Osteocyte (in vitro differentiated cells): ENCODE results near the gene RAI14. TPM values are rescaled to one million over a fixed set of nuclear protein-coding genes. Genes with fewer than 3 reads are reported as not detected.
"Not testable (repeated sequence)": the region's sequence is repeated elsewhere in the genome, so short reads cannot be mapped to it uniquely, and the experiment has no call there.

ENCODE experiments used
- DNase-seq: peaks from one replicate; pipeline ENCODE4 v3.0.0; 2021; ENCODE audit warnings: mixed read lengths; ENCODE audit not compliant: unreplicated experiment; ENCODE audit errors: extremely low spot score
- H3K27ac Mint-ChIP-seq: one replicate; pipeline ENCODE4 v1.8.0; 2021; ENCODE audit warnings: mild to moderate bottlenecking, mixed read lengths; ENCODE audit not compliant: unreplicated experiment
- H3K27me3 Mint-ChIP-seq: one replicate; pipeline ENCODE4 v1.8.0; 2021; ENCODE audit warnings: mixed read lengths; ENCODE audit not compliant: unreplicated experiment
- H3K36me3 Mint-ChIP-seq: one replicate; pipeline ENCODE4 v1.8.0; 2021; ENCODE audit warnings: mixed read lengths; ENCODE audit not compliant: unreplicated experiment
- H3K4me1 Mint-ChIP-seq: one replicate; pipeline ENCODE4 v1.8.0; 2021; ENCODE audit warnings: mixed read lengths; ENCODE audit not compliant: unreplicated experiment
- H3K4me3 Mint-ChIP-seq: one replicate; pipeline ENCODE4 v1.8.0; 2021; ENCODE audit warnings: mild to moderate bottlenecking, moderate library complexity, mixed read lengths; ENCODE audit not compliant: unreplicated experiment
- H3K9me3 Mint-ChIP-seq: one replicate; pipeline ENCODE4 v1.8.0; 2021; ENCODE audit warnings: mixed read lengths; ENCODE audit not compliant: unreplicated experiment
- CTCF ChIP-seq: fragments of 200-600 bp; sonication (generic); IDR thresholded peaks from 2 replicates; pipeline ENCODE4 v1.5.0; 2021; ENCODE audit warnings: antibody characterized with exemption, mild to moderate bottlenecking, moderate library complexity
- total RNA-seq: library from RNA; stranded (reverse); gene quantifications from 2 replicates; pipeline ENCODE4 v1.2.1, GENCODE V29; 2021

Gene RAI14
- total RNA-seq, 1 donor from 2014 or later: 130 TPM

GRCh38 chr5:34774139-34774538 lies 118.0 kb downstream of the RAI14 start:
- Mint-ChIP-seq H3K4me1 (peaks cover 26% of the 10 kb centered on the region), H3K9me3 (peaks cover 11% of the 10 kb centered on the region), H3K27me3 (no peaks in the 10 kb centered on the region), H3K27ac (no peak overlapping the region), H3K36me3 (peaks cover 16% of the 10 kb centered on the region), H3K4me3 (no peak overlapping the region)
- no peak for DNase-seq
- TF ChIP-seq CTCF: no peak

GRCh38 chr5:34774678-34775077 lies 118.5 kb downstream of the RAI14 start:
- not testable (repeated sequence) for H3K27me3 Mint-ChIP-seq, DNase-seq, H3K4me3 Mint-ChIP-seq, H3K27ac Mint-ChIP-seq
- Mint-ChIP-seq H3K4me1 (peaks cover 26% of the 10 kb centered on the region), H3K9me3 (peaks cover 11% of the 10 kb centered on the region), H3K36me3 (peaks cover 18% of the 10 kb centered on the region)

- Mint-ChIP-seq H3K27ac (no peak overlapping the region), H3K4me1 (peaks cover 24% of the 10 kb centered on the region), H3K4me3 (no peak overlapping the region), H3K36me3 (peaks cover 18% of the 10 kb centered on the region), H3K9me3 (peaks cover 11% of the 10 kb centered on the region), H3K27me3 (no peaks in the 10 kb centered on the region)
- DNase-seq: no peak
- no peak for TF ChIP-seq CTCF
Observed at GRCh38 chr5:34775886-34776285, 119.8 kb downstream of the RAI14 start.

- peaks cover 25% of the 10 kb centered on the region for H3K36me3 Mint-ChIP-seq
Observed at GRCh38 chr5:34778091-34778850, 122.1 kb downstream of the RAI14 start.

GRCh38 chr5:34783892-34784291 lies 127.8 kb downstream of the RAI14 start:
- not testable (repeated sequence) for H3K27me3 Mint-ChIP-seq, DNase-seq, H3K4me1 Mint-ChIP-seq, H3K9me3 Mint-ChIP-seq, H3K27ac Mint-ChIP-seq, H3K4me3 Mint-ChIP-seq
- H3K36me3 Mint-ChIP-seq: peaks cover 20% of the 10 kb centered on the region

More at GRCh38 chr5:34778091-34778850, 122.1 kb downstream of the RAI14 start:
- TF ChIP-seq CTCF: no peak
- H3K27ac Mint-ChIP-seq: no peak overlapping the region
- H3K27me3 Mint-ChIP-seq: no peaks in the 10 kb centered on the region
- no peak for DNase-seq
- no peak overlapping the region for H3K4me3 Mint-ChIP-seq
- H3K4me1 Mint-ChIP-seq: peaks cover 9% of the 10 kb centered on the region
- peaks cover 11% of the 10 kb centered on the region for H3K9me3 Mint-ChIP-seq

- no peak overlapping the region for H3K27ac Mint-ChIP-seq
Observed at GRCh38 chr5:34787035-34787434, 130.9 kb downstream of the RAI14 start.

More at GRCh38 chr5:34787035-34787434, 130.9 kb downstream of the RAI14 start:
- Mint-ChIP-seq H3K9me3 (peaks cover 4% of the 10 kb centered on the region), H3K4me1 (peaks cover 7% of the 10 kb centered on the region), H3K4me3 (no peak overlapping the region), H3K27me3 (no peaks in the 10 kb centered on the region), H3K36me3 (peaks cover 12% of the 10 kb centered on the region)
- no peak for DNase-seq
- TF ChIP-seq CTCF: no peak
